Activated T-cell treated with anti-CD3 and anti-CD28 coated beads, Interleukin-2, amount 50 U/mL, for 72 hours (primary cell): ENCODE measurements around the gene RABEPK. TPM values are rescaled to one million over a fixed set of nuclear protein-coding genes. Genes with fewer than 3 reads are reported as not detected.
"Not testable (repeated sequence)": the region's sequence is repeated elsewhere in the genome, so short reads cannot be mapped to it uniquely, and the experiment has no call there.

ENCODE experiments used
- ATAC-seq, 2 donors: fragments of 150-1000 bp; cut with Tn5 transposase; replicated peaks in 1 of 2; 2 replicates each; pipeline ENCODE4 v1.10.0; 2021; ENCODE audit warnings: moderate library complexity in 2 of 2, mild to moderate bottlenecking in 1 of 2
- DNase-seq, 2 donors: peaks; one replicate each; pipeline ENCODE4 v3.0.0; 2021 to 2022; ENCODE audit warnings: mixed read lengths in 1 of 2
- H3K27ac Mint-ChIP-seq: one replicate; pipeline ENCODE4 v1.8.0; 2022; ENCODE audit warnings: mild to moderate bottlenecking, moderate library complexity, mixed read lengths
- H3K27me3 Mint-ChIP-seq: one replicate; pipeline ENCODE4 v1.8.0; 2022; ENCODE audit warnings: low read depth, mixed read lengths
- H3K36me3 Mint-ChIP-seq, 2 donors: one replicate each; pipeline ENCODE4 v1.8.0; 2022; ENCODE audit warnings: mixed read lengths in 2 of 2, mild to moderate bottlenecking in 1 of 2; ENCODE audit not compliant: insufficient read depth in 2 of 2
- H3K4me1 Mint-ChIP-seq: one replicate; pipeline ENCODE4 v1.8.0; 2022; ENCODE audit warnings: low read depth, mixed read lengths
- H3K4me3 Mint-ChIP-seq, 2 donors: one replicate each; pipeline ENCODE4 v1.8.0; 2022; ENCODE audit warnings: mild to moderate bottlenecking in 2 of 2, mixed read lengths in 2 of 2, moderate library complexity in 2 of 2
- H3K9me3 Mint-ChIP-seq, 2 donors: one replicate each; pipeline ENCODE4 v1.8.0; 2022; ENCODE audit warnings: mixed read lengths in 2 of 2
- total RNA-seq, 2 donors: library from RNA; stranded (reverse); gene quantifications; one replicate each; pipeline ENCODE4 v1.2.3, GENCODE V29; 2022

Gene RABEPK
- total RNA-seq, 2 donors from 2014 or later, result 28.1 to 32.7 TPM

DNA sequence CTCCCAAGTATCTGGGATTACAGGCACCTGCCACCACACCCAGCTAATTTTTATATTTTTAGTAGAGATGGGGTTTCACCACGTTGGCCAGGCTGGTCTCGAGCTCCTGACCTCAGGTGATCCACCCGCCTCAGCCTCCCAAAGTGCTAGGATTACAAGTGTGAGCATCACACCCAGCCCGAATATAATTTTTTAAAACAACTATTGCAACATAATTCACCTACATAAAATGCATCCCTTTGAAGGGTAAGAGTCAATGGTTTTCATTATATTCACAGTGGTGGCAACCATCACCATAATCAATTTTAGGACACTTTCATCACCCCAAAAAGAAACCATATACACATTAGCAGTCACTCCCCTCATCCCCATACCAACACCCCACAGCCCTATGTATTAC, 20.6 kb upstream of the RABEPK start:
- not testable (repeated sequence) for ATAC-seq, DNase-seq, H3K27me3 Mint-ChIP-seq, H3K9me3 Mint-ChIP-seq, H3K4me3 Mint-ChIP-seq
- Mint-ChIP-seq H3K27ac (peak overlapping the region; percentile 82), H3K4me1 (peaks cover 59% of the 10 kb centered on the region), H3K36me3 (peaks cover 6 to 24% of the 10 kb centered on the region in 2 donors)

DNA sequence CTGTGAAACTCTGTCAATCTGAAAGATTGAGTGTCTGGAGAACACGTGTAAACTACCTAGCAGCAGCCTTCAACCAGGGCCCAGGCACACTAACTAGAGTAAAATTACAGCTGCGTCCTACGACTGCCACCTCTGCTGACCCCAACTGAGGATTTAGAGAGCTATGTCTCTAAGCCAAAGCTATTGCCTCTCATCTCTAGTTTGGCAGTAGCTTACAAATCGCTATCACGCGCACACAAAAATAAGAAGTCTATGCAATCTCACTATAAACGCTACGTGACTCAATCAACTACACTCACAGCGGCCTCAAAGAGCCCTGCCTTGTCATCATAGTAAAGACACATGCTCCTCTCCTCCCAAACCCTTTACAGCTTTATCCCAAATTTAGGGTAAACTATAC, 19.5 kb upstream of the RABEPK start:
- Mint-ChIP-seq H3K36me3 (peaks cover 6 to 22% of the 10 kb centered on the region in 2 donors), H3K27ac (no peak overlapping the region), H3K27me3 (no peaks in the 10 kb centered on the region), H3K9me3 (peaks cover 3 to 7% of the 10 kb centered on the region in 2 donors), H3K4me3 (no peak overlapping the region), H3K4me1 (peaks cover 63% of the 10 kb centered on the region)
- ATAC-seq (no peak), DNase-seq (no peak)

DNA sequence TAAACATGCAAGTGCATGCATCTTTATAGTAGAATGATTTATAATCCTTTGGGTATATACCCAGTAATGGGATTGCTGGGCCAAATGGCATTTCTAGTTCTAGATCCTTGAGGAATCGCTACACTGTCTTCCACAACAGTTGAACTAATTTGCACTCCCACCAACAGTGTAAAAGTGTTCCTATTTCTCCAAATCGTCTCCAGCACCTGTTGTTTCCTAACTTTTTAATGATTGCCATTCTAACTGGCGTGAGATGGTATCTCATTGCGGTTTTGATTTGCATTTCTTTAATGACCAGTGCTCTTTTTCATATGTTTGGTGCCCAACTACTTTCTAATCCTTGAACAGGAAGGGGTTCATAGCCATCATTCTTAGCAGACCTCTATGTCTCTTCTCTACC, 18.6 kb upstream of the RABEPK start:
- peaks cover 65% of the 10 kb centered on the region for H3K4me1 Mint-ChIP-seq
- not testable (repeated sequence) for ATAC-seq, DNase-seq, H3K9me3 Mint-ChIP-seq, H3K4me3 Mint-ChIP-seq, H3K27me3 Mint-ChIP-seq
- peaks cover 6 to 22% of the 10 kb centered on the region in 2 donors for H3K36me3 Mint-ChIP-seq
- H3K27ac Mint-ChIP-seq, result peak overlapping the region; percentile 40

GRCh38 chr9:125183054-125183453, 17.3 kb upstream of the RABEPK start:
- H3K4me3 Mint-ChIP-seq, result no peak overlapping the region
- H3K4me1 Mint-ChIP-seq, result peaks cover 76% of the 10 kb centered on the region
- no peak for ATAC-seq
- no peaks in the 10 kb centered on the region for H3K27me3 Mint-ChIP-seq
- peaks cover 6 to 24% of the 10 kb centered on the region in 2 donors for H3K36me3 Mint-ChIP-seq
- peak overlapping the region; percentile 27 for H3K27ac Mint-ChIP-seq
- peaks cover 3 to 7% of the 10 kb centered on the region in 2 donors for H3K9me3 Mint-ChIP-seq
- DNase-seq, result no peak

GRCh38 chr9:125183561-125183960, 16.8 kb upstream of the RABEPK start:
- Mint-ChIP-seq H3K27ac (peak overlapping the region; percentile 27), H3K27me3 (no peaks in the 10 kb centered on the region), H3K36me3 (peaks cover 6 to 24% of the 10 kb centered on the region in 2 donors), H3K9me3 (peaks cover 3 to 7% of the 10 kb centered on the region in 2 donors), H3K4me3 (no peak overlapping the region), H3K4me1 (peaks cover 77% of the 10 kb centered on the region)
- ATAC-seq (no peak), DNase-seq (no peak)

DNA sequence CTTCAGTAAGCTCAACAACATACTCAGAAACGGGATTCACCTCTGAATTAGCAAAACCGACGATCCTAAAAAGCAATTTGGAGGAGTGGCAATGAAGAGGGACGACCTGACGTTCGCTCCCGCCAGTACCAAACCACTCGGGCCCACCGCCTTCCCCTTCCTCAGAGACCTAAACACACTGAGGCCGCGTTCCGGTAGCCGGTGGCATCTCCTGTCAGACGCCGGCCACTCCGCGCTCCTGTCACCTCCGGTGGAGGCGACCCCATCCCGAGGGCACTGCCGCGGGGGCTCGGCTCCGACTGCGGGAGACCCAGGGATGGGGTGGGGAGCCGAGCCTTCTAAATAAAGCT, 11.4 kb upstream of the RABEPK start:
- H3K9me3 Mint-ChIP-seq, result no peaks in the 10 kb centered on the region
- peaks cover 73% of the 10 kb centered on the region for H3K4me1 Mint-ChIP-seq
- H3K27ac Mint-ChIP-seq, result peak overlapping the region; percentile 81
- peak overlapping the region; percentile 97 for H3K4me3 Mint-ChIP-seq
- peaks cover 0 to 6% of the 10 kb centered on the region in 2 donors for H3K36me3 Mint-ChIP-seq
- H3K27me3 Mint-ChIP-seq, result no peaks in the 10 kb centered on the region
- peak; percentile 53 for DNase-seq
- ATAC-seq, result peak; percentile 6 to 25

- ATAC-seq, result peak; percentile 96
- Mint-ChIP-seq H3K36me3 (peaks cover 0 to 3% of the 10 kb centered on the region in 2 donors), H3K27me3 (no peaks in the 10 kb centered on the region), H3K27ac (peak within 1 kb of the TSS; percentile 90), H3K4me3 (peak within 1 kb of the TSS; percentile 97), H3K9me3 (no peaks in the 10 kb centered on the region), H3K4me1 (peaks cover 74% of the 10 kb centered on the region)
- peak; percentile 98 to 99 for DNase-seq
Observed at GRCh38 chr9:125189361-125190289, 10.7 kb upstream of the RABEPK start, which contains the start of gene PPP6C. PPP6C (minus strand) TSS chr9:125189803; CDS start chr9:125189718, 85 bp downstream.

- ATAC-seq, result peak in 1 of 2 donors; percentile 2
Observed at GRCh38 chr9:125190361-125190801, 10.0 kb upstream of the RABEPK start.

GRCh38 chr9:125194466-125194865, 5.9 kb upstream of the RABEPK start:
- H3K27ac Mint-ChIP-seq, result peak overlapping the region; percentile 92
- H3K36me3 Mint-ChIP-seq, ATAC-seq, H3K9me3 Mint-ChIP-seq, H3K27me3 Mint-ChIP-seq, DNase-seq: not testable (repeated sequence)
- peaks cover 67% of the 10 kb centered on the region for H3K4me1 Mint-ChIP-seq
- H3K4me3 Mint-ChIP-seq, result peak overlapping the region; percentile 78 to 80

More at GRCh38 chr9:125190361-125190801, 10.0 kb upstream of the RABEPK start:
- peak overlapping the region; percentile 90 for H3K27ac Mint-ChIP-seq
- H3K36me3 Mint-ChIP-seq, result peaks cover 0 to 3% of the 10 kb centered on the region in 2 donors
- peak; percentile 17 to 21 for DNase-seq
- H3K4me1 Mint-ChIP-seq, result peaks cover 78% of the 10 kb centered on the region
- H3K4me3 Mint-ChIP-seq, result peak overlapping the region; percentile 97
- H3K27me3 Mint-ChIP-seq, result no peaks in the 10 kb centered on the region
- no peaks in the 10 kb centered on the region for H3K9me3 Mint-ChIP-seq

DNA sequence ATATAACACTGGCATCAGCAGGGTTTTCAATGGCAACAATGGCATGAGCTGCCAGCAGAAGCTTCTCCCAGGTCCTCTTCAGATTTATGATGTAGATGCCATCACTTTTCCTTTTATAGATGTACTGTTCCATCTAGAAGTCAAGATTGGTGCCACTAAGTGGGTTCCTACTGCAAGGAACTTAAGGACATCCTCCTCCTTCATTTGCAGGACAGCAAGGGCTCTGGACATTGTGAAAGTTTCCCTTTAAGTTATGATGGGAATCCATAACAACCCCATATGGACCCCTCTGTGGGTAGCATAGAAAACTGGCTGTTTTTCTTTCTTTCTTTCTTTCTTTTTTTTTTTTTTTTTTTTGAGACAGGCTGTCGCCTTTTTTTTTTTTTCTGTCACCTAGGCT, 4.8 kb upstream of the RABEPK start:
- peak overlapping the region; percentile 78 to 80 for H3K4me3 Mint-ChIP-seq
- not testable (repeated sequence) for ATAC-seq, H3K36me3 Mint-ChIP-seq, DNase-seq, H3K9me3 Mint-ChIP-seq, H3K27me3 Mint-ChIP-seq
- peaks cover 65% of the 10 kb centered on the region for H3K4me1 Mint-ChIP-seq
- peak overlapping the region; percentile 22 for H3K27ac Mint-ChIP-seq

- H3K27me3 Mint-ChIP-seq, result no peaks in the 10 kb centered on the region
- no peak overlapping the region for H3K4me3 Mint-ChIP-seq
- ATAC-seq, result no peak
- no peaks in the 10 kb centered on the region for H3K9me3 Mint-ChIP-seq
- H3K27ac Mint-ChIP-seq, result peak overlapping the region; percentile 63
- peaks cover 6 to 26% of the 10 kb centered on the region in 2 donors for H3K36me3 Mint-ChIP-seq
- H3K4me1 Mint-ChIP-seq, result peaks cover 37% of the 10 kb centered on the region
- no peak for DNase-seq
Observed at GRCh38 chr9:125202846-125203618, 2.7 kb downstream of the RABEPK start.

- H3K27ac Mint-ChIP-seq, result no peak overlapping the region
- no peak overlapping the region for H3K4me3 Mint-ChIP-seq
- peaks cover 36% of the 10 kb centered on the region for H3K4me1 Mint-ChIP-seq
- no peak for DNase-seq
- H3K9me3 Mint-ChIP-seq, result no peaks in the 10 kb centered on the region
- peaks cover 8 to 32% of the 10 kb centered on the region in 2 donors for H3K36me3 Mint-ChIP-seq
- H3K27me3 Mint-ChIP-seq, result no peaks in the 10 kb centered on the region
- no peak for ATAC-seq
Observed at GRCh38 chr9:125204477-125204876, 4.1 kb downstream of the RABEPK start.

DNA sequence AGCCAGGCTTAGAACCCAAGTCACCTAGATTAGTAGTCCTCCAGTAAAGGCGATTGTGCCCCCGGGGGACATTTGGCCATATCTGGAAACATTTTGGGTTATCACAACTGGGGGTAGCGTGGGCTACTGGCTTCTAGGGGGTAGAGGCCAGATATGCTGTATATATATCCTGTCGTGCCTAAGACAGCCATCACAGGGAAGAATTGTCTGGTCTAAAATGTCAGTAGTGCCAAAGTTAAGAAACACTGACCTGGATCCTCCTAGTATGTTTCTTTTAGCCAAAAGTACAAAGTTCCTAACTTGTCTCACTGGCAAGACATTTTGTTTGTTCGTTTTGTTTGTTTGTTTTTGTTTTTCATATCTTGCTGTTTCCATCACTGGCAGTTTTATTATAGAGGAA, 13.8 kb downstream of the RABEPK start:
- H3K9me3 Mint-ChIP-seq, result no peaks in the 10 kb centered on the region
- H3K27ac Mint-ChIP-seq, result no peak overlapping the region
- peaks cover 5 to 24% of the 10 kb centered on the region in 2 donors for H3K36me3 Mint-ChIP-seq

More for the DNA sequence above, 13.8 kb downstream of the RABEPK start:
- Mint-ChIP-seq H3K27me3 (no peaks in the 10 kb centered on the region), H3K4me3 (no peak overlapping the region), H3K4me1 (no peaks in the 10 kb centered on the region)
- DNase-seq (no peak), ATAC-seq (no peak)
